ENCODE results near the gene FAM83G.
A peak's percentile ranks its signal among the peaks of the same experiment; 100 is the strongest.

The FAM83G gene

DNA sequence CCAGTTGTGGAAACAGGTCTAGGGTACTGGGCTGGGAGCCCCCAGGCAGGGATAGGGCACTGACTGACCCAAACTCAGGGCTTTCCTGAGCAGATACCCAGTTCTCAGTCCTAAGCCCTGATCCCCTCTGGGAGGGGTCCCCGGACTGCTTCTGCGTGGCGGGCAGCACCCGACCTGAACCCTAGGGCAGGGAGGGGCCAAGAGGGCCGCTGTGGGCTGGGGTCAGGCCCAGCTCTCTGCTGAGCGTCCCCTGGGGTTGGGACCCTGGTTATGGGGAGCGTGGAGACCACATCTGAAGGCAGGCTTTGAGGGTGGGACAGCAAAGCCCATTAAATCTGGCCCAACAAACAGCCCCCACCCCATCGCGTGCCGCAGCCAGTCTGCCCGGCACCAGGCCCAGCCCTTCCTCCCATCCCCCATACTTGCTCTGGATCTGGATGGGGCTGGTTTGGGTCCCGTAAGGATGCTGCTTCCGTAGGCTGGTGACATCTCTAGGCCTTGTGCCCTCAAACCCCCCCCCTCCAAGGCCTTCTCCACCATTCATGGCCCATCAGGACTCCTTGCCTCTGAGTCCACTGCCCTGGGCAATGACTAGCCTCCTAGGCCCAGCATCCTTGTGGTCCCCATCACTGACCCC is 691 bp upstream of the FAM83G start:
- DNase-seq: no peak

DNA sequence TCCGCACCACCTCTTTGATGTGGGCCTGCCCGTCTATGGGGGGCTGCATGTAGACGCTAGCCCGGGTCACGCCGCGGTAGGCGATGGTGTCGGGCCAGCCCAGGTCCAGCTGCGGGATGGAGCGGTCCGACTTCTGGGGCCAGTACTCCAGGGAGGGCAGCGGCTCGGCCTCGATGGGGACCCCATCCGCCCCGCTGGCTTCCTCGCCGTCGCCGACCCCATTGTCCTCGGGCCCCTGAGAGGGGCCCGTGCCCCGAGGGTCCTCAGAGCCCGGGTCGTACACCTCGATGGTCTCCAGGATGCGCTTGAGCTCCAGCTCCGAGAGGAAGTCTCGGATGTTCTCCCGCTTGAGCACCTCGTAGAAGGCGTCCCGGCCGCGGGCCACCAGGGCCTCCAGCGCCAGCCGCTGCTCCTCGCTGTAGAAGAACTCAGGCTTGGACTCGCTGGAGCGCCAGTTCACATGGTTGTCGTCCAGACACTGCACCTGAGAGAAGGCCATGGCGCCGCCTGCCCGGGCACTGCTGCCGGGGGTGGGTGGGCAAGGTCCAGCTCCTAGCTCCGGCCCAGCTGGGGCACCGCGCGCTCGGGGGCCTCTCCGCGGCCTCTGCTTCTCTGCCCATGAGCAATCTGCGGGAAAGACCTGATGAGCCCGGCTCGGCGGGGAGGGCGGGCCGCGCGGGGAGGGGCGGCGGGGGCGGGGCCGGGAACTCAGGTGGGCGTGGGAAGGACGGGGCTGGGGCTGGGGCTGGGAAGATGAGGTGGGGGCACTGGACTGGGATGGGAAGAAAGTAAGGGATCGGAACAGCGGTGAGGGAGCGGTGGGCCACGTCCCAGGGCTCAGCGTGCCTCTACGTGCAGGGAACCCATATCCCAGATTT is 782 bp downstream of the FAM83G start:
- DNase-seq: peak; percentile 45

DNA sequence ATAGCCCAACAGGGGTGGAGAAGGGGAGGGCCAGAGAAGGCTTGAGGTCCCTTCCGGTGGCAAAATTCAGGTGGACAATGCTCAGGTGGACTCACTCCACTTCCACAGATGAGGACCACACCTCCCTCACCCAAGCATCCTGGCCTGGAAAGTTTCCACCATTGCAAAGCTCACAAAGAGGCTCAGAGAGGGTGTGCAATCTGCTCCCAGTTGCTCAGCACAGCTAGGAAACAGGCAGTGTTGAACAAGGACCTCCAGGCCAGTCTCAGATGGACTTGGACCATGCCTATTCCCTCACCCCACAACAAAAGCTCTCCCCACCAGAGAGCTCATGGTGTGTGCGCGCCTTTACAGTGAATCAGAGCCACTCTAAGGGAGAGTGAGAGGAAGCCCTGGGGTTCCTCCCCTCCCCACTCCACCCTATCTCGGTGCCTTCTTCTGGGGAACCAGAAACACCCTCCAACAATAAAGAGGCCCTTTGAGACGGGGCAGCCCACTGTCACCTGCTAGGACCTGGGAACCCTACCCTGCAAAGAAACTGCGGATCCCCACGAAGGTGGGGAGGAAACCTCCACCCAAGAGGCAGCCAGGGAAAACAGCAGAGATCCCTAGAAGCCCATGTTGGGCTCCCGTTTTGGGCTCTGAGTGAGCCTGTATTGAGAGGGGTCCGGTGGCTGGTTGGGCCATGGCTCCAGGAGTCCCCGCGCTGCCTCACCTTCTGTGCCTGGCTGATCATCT is 1.6 kb downstream of the FAM83G start:
- DNase-seq: no peak

DNA sequence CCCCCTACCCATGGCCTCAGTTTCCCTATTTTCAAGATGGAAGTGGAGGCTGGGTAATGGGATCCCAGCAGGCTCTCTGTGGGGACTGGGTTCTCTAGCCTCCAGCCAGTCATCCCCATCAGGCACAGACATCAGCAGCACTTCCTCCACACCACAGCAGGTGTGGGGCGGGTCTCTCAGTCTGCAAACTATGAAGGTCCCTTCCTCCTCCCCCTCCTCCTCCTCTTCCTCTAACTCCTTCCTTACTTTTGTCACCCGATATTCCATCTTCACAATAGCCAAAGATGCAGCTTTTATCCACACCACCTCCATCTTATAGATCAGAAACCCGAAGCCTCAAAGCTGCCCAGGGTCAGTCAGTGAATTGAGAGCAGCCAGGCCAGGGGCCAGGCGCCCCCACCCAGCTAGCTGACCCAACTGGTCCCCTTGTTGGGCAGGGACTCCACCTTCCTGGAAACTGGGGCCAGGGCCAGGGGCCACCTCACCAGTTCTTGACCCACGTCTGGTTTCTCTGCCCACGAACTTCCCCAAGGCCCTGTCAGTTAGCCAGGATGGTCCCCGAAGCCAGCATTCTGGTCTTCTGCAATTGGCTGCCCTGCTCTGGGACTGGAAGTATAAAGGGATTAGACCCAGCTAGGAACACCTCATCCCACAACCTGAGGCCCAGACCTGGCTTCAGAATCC is 2.5 kb downstream of the FAM83G start:
- DNase-seq: no peak

DNA sequence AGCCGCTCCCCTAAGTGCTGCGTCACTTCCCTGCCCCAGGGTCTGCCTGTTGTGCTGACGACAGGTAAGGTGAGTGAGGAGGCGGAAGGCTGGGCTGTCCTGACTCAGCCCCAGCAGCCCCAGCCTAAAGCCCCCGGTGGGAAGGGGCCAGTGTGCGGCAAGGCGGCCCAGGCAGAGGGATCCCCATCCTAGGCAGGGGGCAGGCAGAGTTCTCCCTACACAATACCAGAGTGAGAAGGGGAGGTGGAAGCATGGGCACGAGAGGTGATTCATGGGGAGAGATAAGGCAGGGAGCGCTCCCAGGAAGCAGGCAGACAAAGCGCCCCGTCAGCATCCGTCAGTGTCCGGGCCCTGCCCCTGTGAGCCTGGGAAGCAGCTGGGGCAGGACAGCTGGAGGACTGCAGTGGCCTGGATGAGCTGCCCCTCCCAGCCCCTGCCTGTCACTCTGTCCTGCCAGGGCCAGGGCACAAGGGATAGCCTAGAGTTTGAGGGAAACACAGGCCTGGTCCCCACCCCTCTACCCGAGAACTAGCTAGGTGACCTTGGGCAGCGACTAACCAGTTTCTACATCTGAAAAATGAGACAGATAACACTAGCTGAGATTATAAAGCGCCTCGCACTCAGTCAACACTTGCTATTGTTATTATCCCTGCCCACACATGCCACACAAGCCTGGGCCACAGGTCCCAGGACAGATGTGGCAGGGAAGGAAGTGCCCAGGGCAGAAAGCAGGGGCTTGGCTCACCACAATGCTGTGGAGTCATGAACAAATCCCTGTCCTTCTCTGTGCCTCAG is 3.8 kb downstream of the FAM83G start:
- DNase-seq: no peak

DNA sequence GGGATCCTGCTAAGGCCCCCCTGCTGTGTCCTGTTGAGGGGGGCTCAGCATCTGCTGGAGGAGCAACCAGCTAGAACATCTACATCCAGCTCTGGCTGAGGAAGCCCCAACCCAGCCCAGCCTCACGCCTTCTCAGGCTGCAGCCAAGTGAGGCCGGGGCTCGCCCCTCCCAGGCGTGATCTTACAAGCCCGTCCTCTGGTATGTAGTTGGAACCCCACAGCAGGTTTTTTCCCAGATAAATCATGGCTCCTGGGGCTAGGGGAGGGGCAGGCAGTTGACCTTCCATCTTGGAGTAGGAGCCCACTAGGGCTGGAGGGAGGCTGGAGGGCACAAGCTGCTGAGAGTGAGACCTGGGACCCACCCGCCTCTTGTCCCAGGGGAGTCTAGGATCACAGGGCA is 4.7 kb downstream of the FAM83G start:
- DNase-seq: no peak

DNA sequence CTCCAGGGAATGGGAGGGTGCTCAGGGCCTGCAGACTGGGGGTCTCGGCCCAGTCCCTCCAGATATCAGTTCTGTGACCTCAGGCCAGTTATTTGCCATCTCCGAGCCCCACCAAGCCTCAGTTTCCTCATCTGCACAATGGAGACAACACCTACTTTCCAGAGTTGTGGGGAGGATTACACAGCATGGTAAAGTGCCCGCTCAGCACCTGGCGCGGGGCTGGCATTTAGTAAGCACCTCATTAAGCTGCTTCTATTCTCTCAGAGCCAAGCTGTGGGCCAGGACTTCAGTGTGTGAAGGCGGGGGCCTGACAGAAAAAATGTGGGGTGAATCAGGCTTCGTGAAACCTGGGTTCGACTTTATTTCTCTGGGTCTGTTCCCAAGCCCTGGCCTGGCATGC is 5.2 kb downstream of the FAM83G start:
- DNase-seq: no peak

DNA sequence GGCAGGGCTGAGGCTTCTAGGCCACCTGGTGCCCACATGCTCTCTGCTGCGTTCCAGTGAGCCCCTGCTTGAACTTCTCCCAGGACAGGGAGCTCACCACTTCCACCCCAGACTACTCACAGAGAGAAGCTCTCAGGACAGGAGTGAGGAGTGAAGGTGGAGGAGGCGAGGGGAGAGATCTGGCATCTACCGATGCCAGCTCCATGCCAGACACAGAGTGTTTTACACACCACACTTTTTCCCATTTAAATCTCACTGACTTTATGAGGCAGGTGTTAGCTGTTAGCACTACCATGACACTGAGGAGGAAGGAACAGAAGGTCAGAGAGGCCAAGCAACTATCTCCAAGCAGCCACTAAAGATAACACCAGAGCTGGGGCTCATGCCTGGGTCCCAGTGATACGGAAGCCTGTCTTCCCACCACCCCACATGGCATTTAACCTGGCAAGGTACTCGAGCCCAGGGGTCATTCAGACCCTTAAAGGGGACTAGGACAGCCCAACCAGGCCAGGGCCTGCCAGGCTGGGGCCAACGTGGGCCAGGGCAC is 6.8 kb downstream of the FAM83G start:
- DNase-seq: no peak

DNA sequence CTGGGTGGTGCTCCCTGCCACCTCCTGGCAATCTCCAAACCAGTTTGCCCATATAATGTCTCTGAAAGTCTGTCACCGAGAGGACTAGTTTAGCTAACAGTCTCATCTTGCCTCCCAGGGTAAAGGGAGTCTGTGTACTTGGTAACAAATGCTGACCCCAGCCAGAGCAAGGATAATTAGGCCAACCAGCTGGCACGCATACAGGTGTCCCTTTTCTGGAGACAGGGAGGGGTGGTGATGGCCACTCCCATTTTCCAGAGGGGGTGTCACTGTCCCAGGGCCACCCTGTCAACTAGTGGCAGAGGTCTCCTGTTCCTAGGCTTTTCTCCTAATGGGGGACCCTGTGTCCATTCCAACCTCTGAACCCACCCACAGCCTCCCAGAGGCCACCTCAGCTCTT is 8.1 kb downstream of the FAM83G start:
- no peak for DNase-seq

DNA sequence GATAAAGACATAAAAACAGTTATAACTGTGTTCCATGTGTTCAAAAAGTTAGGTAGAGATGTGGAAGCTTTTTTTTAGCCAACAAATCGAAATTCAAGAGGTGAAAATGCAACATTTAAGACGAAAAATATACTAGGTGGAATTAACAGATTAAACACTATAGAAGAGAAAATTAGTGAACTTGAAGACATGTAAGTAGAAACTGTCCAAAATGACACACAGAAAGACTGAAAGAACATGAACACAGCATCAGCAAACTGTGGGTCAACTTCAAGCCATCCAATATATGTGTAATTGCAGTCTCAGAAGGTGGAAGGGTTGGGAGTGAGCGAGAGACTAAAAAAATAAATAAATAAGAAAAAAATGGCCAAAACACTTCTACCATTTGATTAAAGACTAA is 9.3 kb downstream of the FAM83G start:
- DNase-seq: no peak

DNA sequence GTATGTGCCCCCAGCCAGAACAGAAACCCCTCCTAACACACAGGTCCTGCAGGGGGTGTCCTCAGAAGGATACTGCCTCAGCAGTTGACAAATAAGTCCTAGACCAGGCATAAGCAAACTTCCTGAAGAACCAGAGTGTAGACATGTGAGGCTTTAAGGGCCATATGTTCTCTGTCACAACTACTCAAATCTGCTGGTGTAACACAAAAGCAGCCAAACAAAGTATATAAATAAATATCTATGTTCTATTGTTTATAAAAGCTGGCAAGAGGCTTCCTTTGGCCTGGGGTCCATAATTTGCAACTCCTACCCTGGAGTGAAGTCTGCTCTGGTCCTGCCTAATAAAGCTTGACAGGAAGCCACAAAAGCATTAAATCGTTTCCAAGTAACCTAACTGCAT is 9.9 kb downstream of the FAM83G start:
- DNase-seq: no peak

DNA sequence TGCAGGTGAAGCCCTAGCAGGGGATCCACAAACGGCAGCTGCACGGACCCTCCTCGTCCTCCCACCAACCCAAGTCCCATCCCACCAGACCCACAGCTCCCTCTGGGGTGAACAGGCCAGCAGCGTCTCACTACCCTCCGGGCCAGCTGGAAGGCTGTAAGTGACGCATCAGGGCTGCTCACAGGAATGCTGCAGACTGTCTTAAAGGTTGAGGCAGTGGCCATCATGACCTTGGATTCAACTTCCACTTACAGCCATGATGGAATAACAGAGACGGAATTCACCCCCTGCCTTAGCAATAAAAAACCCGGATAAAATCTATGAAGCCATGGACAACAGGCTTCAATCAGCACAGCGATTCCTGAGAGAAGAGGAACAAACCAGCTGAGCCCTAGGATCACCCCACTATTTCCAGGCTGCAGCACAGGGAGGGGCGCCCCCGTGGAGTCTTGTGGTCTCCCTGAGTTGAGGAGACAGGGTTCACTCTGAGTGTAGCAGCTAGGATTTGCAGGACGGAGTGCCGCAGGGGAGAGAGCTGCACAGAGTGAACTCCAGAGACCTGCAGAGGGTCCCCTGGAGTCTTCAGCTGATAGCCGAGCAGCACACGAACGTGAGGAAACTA is 10.5 kb downstream of the FAM83G start:
- no peak for DNase-seq

DNA sequence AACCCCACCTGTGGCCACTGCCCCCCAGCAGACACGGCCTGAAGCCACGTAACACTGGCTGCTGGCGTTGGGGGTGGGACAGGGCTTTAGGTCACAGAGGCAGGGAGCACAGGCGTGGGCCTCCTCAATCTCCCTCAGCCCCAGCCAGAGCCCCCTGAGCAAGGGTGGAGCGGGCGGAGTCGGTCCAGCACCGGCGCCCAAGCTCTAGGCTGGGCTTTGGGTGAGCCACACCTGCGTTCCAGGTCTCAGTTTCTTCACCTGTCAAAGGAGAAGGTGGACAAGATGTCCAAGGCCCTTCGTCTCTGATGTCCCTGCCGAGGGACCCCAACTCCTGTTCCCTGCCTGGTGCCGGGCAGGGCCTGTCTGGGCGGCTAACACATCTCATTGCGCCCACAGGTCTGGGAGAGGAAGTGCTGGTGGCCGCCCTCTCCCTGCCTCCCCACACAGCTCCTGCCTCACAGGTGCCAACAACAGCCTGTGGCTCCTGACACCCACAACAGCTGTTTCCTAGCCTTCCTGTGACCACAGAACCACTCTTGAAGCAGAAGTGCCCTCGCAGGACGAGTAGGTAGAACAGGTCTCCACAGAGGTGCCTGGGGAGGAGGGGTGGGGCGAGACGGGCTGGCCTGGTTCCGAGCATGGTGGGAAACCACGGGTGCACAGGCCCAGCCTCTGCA is 12.0 kb downstream of the FAM83G start:
- DNase-seq: peak; percentile 39

DNA sequence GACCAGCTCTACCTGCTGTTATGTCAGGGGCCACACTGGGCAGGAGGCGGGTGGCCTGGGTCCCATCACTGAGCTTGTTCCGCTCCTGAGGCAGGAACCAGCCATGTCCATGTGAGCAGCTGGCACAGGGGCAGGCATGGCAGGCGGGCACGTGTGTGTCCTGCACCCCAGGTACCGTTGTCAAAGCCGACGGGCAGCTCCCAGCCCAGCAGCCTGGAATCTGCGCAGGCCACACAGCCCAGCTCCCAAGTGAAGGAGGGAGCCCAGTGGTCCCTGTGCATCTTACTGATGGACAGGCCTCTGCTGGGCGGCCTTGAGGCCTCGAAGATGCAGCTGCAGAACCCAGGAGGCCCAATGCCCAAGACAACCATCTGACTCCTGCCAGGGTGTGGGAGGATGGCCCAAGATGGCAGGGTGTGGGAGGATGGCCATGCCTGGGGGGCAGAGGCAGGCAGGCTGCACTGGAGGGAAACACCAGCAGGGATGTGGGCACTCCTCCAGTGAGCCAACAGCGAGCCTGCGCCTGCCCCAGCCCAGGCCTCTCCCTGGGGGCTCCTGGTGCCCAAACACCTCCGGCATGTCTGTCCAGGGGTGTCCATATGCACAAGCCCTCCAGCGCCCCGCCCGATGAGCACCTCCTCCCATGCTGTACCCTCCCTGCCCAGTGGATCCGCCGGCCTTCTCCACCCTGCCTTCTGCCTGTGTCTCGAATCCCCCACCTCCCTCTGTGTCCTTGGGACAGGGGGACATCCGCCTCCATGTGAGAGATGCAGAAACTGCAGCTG is 12.8 kb downstream of the FAM83G start:
- no peak for DNase-seq

DNA sequence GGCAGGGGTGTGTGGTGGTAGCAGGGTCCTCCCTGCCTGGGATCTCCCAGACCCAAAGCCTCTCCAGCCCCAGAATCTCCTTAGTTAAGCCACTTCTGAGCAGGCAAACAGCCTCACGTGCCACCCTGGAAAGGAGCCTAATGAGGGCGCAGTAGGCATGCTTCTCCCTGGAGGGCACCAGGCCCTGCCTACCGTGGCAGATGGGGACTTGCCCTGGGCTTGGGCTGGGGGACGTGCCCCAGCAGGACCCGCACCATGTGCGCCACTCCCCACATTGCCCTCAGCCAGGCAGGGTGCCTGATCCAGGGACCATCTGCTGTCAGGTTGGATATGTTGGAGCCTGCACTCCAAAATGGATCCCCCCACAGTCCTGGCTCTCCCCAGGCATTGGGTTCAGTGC is 14.2 kb downstream of the FAM83G start:
- no peak for DNase-seq

DNA sequence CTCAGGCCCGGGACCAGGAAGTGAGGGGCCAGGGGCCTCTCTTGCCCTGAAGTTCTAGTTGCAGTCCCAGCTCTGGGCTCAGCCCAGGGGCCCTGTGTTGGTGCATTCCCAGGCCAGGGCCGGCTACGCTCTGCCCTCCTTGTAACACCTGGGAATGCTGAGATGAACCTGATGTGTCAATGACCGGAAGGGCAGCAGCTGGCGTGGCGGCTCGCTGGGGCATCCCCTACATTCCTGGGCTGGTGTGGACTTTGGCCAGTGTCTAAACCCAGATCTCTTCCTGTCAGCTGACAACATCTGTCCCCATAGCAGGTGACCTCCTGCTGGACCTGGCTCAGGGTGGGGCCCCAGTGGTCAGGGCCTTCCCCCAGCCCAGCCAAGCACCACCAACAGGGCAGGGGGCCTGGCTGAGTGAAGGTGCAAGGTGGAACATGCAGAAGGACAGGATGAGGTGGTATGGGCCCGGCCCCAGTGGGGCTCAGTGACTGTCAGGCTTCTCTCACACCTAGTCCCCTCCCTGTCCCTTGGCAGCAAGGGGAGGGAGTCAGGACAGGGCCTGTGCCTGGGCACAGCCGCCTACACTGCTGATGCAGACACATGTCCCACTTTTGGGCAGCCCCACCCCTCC is 15.9 kb downstream of the FAM83G start:
- no peak for DNase-seq

DNA sequence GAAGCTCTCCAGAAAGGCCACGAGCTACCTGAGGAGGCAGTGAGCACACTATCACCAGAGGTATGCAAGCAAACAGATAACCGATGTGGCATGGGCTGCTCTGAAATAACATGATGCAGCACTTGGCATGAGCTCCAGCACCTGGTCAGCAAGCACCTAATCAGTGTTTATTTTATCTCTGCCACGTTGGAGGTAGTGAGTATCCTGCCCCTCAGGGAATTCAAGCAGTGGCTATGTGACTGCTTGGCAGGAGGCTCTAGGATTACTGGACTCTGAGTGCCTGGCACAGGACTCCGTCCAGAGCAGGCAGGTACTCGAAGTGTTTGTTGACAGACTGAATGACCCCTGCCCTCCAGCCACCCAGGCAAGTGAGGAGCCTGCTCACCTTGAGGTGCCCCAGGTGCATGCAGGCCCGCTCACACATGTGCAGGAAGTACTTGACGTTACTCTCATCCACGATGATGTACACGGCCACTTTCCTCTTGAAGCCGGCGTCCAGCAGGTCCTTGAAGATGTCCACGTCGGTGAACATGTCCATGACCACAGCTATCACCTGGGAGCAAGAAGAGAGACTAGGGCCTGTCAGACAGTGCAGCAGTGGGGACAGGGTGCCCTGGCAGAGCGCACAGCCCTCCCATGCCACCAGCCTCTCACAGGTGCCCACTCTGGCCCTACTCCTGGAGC is 16.6 kb downstream of the FAM83G start:
- DNase-seq: no peak

DNA sequence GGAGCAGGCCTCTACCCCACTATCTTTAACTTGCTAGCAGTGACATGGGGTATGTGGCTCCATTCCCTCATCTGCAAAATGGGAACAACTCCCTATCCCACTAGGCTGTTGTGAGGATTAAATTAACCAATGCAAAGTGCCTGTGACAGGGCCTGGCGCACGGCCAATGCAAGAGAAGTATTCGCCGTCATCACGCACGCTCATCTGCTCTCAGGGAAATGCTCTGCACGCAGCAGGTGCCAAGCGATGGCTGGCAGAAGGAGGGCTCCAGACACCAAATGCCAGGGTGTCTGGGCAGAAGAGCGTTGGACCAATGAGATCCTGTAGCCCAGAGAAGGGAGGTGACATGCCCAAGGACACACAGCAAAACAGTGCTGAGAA is 17.3 kb downstream of the FAM83G start:
- DNase-seq: no peak
